8988T (cell line): ENCODE data around the gene DTX2.
"Not testable (repeated sequence)": the region's sequence is repeated elsewhere in the genome, so short reads cannot be mapped to it uniquely, and the experiment has no call there.

Source experiments
- DNase-seq: peaks from one replicate; pipeline ENCODE4 v3.0.0; 2011

DTX2 gene

GRCh38 chr7:76495717-76496116 lies 34.2 kb downstream of the DTX2 start:
- DNase-seq = not testable (repeated sequence)

- DNase-seq = not testable (repeated sequence)
Observed at GRCh38 chr7:76497918-76498582, 36.5 kb downstream of the DTX2 start.

- not testable (repeated sequence) for DNase-seq
Observed at GRCh38 chr7:76498583-76499200, 37.2 kb downstream of the DTX2 start.

GRCh38 chr7:76499201-76499923 lies 37.9 kb downstream of the DTX2 start:
- not testable (repeated sequence) for DNase-seq

GRCh38 chr7:76499924-76500241 lies 38.4 kb downstream of the DTX2 start:
- not testable (repeated sequence) for DNase-seq

- DNase-seq = not testable (repeated sequence)
Observed at GRCh38 chr7:76502224-76502623, 40.7 kb downstream of the DTX2 start.

GRCh38 chr7:76502836-76503235 lies 41.3 kb downstream of the DTX2 start:
- DNase-seq = not testable (repeated sequence)

- not testable (repeated sequence) for DNase-seq
Observed at GRCh38 chr7:76503244-76503643, 41.7 kb downstream of the DTX2 start.

- not testable (repeated sequence) for DNase-seq
Observed at GRCh38 chr7:76504351-76505167, 43.0 kb downstream of the DTX2 start.

- no peak for DNase-seq
Observed at GRCh38 chr7:76505168-76506080, 43.9 kb downstream of the DTX2 start.

GRCh38 chr7:76506081-76506440 lies 44.6 kb downstream of the DTX2 start:
- no peak for DNase-seq

- not testable (repeated sequence) for DNase-seq
Observed at GRCh38 chr7:76506643-76507042, 45.1 kb downstream of the DTX2 start.

GRCh38 chr7:76507723-76508406 lies 46.4 kb downstream of the DTX2 start:
- no peak for DNase-seq

GRCh38 chr7:76509931-76510877 lies 48.7 kb downstream of the DTX2 start, which contains the start of gene UPK3B:
TSS of gene UPK3B (plus strand) at chr7:76510552. CDS start at chr7:76510653, 101 bp downstream.
- no peak for DNase-seq

GRCh38 chr7:76511200-76511910 lies 49.8 kb downstream of the DTX2 start:
- DNase-seq = not testable (repeated sequence)

- DNase-seq = not testable (repeated sequence)
Observed at GRCh38 chr7:76511911-76512885, 50.7 kb downstream of the DTX2 start.

GRCh38 chr7:76512941-76513816 lies 51.7 kb downstream of the DTX2 start:
- DNase-seq = no peak
